Colonic mucosa (tissue), 4 donors: ENCODE measurements around the gene RAB6D. TPM values are rescaled to one million over a fixed set of nuclear protein-coding genes. Genes with fewer than 3 reads are reported as not detected.
"Not testable (repeated sequence)": the region's sequence is repeated elsewhere in the genome, so short reads cannot be mapped to it uniquely, and the experiment has no call there.

ENCODE experiments used
- DNase-seq: peaks from one replicate; pipeline ENCODE4 v3.0.0-alpha.2; 2020
- H3K27ac ChIP-seq: fragments of 200-600 bp; one replicate; pipeline ENCODE4 v1.8.0; 2021
- H3K27me3 ChIP-seq: fragments of 200-600 bp; one replicate; pipeline ENCODE4 v1.8.0; 2021
- H3K36me3 ChIP-seq: fragments of 200-600 bp; one replicate; pipeline ENCODE4 v1.8.0; 2021
- H3K4me1 ChIP-seq: fragments of 200-600 bp; one replicate; pipeline ENCODE4 v1.8.0; 2021; ENCODE audit warnings: mild to moderate bottlenecking
- H3K4me3 ChIP-seq: fragments of 200-600 bp; one replicate; pipeline ENCODE4 v1.8.0; 2021
- H3K9ac ChIP-seq, 2 donors: one replicate each; pipeline ENCODE4 v1.7.0; 2013; ENCODE audit warnings: control low read depth in 2 of 2, low read depth in 2 of 2, low read length in 2 of 2
- H3K9me3 ChIP-seq: fragments of 200-600 bp; one replicate; pipeline ENCODE4 v1.8.0; 2021
- intact Hi-C: fragments of 100-400 bp; cut with DNase I; formaldehyde crosslinking; loops from one replicate; pipeline ENCODE4 v1.14.1; 2022
- total RNA-seq, 2 donors: library from RNA; stranded (reverse); fragmentation: NEBNext Ultra II Directional in 1 of 2; extraction: Animal tissue kit (Norgen Biotek cat#: 25700) in 1 of 2; gene quantifications; one replicate each; pipeline ENCODE4 v1.2.1, GENCODE V29; 2021
- TF ChIP-seq, protein P1 (sequence below): fragments of 200-600 bp; IDR thresholded peaks from one replicate; pipeline ENCODE4 v1.8.0; 2022; ENCODE audit warnings: antibody characterized with exemption, mild to moderate bottlenecking
- donor health status: healthy.
- donor health status: DM: no; HTN: no; CAD: no.
- donor health status: DM: no; HTN: no; CAD: no.

Gene RAB6D
- total RNA-seq, 2 donors from 2014 or later: 2.5 to 3.9 TPM

DNA sequence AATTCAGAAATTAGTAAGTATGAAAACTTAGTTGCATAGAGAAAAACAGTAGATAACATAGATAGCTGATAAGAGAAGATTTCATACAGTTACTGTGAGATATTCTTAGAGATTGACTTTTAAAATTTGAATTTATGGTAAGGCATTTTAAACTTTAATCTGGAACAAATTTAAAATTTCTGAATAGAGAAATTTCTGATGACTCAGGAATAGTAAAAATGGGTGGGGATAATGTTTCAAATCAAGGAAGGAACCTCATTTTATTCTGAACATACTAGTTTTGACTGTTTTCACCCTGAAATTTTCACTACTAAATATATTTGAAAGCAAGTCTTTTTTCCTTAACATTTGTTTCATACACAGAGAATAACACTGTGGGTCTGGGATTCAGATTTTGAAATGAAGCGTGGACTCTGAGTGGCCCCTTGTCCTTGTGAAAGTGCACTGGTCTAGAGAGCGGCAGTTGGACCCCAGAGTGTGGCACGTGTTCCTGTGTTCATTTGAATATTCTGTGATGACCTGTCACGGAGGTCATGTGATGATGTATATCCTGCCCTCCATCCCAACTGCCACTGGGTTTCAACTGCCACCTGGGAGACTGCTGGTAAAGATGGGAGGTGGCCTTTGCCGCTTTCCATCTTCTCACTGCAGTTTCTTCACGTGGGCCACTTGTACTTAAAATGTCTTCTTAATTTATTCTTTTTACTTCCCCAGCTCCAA is 38.5 kb upstream of the RAB6D start:
- H3K4me1 ChIP-seq: no peaks in the 10 kb centered on the region
- intact Hi-C loops: no loop called here
- no peak overlapping the region for H3K4me3 ChIP-seq
- H3K9me3 ChIP-seq: no peaks in the 10 kb centered on the region
- H3K27ac ChIP-seq: no peak overlapping the region
- H3K9ac ChIP-seq: no peak overlapping the region
- H3K36me3 ChIP-seq: no peaks in the 10 kb centered on the region
- TF ChIP-seq, protein P1, sequence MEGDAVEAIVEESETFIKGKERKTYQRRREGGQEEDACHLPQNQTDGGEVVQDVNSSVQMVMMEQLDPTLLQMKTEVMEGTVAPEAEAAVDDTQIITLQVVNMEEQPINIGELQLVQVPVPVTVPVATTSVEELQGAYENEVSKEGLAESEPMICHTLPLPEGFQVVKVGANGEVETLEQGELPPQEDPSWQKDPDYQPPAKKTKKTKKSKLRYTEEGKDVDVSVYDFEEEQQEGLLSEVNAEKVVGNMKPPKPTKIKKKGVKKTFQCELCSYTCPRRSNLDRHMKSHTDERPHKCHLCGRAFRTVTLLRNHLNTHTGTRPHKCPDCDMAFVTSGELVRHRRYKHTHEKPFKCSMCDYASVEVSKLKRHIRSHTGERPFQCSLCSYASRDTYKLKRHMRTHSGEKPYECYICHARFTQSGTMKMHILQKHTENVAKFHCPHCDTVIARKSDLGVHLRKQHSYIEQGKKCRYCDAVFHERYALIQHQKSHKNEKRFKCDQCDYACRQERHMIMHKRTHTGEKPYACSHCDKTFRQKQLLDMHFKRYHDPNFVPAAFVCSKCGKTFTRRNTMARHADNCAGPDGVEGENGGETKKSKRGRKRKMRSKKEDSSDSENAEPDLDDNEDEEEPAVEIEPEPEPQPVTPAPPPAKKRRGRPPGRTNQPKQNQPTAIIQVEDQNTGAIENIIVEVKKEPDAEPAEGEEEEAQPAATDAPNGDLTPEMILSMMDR: no peak
- no peaks in the 10 kb centered on the region for H3K27me3 ChIP-seq
- no peak for DNase-seq

DNA sequence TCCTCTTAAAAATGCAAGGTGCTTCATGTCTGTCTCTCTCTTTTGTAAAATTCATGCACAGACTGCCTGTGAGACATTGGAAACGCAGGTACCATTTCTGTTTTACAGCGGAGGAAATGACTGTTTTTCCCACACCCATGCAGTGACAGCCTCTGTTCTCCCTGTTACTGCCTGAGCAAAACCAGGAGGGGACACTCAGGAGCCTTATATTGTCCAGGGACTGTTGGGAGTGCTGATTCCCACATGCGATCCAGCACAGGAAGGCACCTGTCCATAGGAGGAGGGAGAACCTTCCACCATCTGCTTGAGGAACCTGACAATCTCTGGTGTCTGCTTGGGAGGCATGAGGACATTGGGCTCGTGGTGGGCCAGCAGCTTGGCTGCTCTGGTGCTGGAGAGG is 36.9 kb upstream of the RAB6D start:
- no peaks in the 10 kb centered on the region for H3K27me3 ChIP-seq
- DNase-seq: no peak
- intact Hi-C loops: no loop called here

DNA sequence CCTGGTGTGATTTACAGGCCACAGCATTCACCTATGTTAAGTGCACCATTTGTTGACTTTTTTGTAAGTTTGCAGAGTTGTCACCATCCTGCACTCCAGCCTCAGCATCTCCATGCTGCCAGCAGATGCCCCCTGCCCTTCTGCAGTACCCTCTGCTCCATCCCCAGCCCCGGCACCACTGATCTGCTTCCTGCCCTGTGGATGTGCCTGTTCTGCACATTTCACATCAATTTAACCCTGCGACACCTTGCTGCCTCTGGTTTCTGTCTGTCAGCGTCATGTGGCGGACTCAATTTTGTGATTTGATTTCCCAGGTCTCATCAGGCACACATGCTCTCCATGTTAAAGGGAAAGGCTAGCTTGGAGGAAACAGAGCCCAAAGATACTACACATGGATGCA is 36.5 kb upstream of the RAB6D start:
- DNase-seq, H3K27ac ChIP-seq, H3K4me1 ChIP-seq, H3K4me3 ChIP-seq, H3K27me3 ChIP-seq, H3K36me3 ChIP-seq, intact Hi-C loops, H3K9me3 ChIP-seq, H3K9ac ChIP-seq: not testable (repeated sequence)

More for the DNA sequence above, 36.9 kb upstream of the RAB6D start:
- H3K9me3 ChIP-seq: no peaks in the 10 kb centered on the region
- TF ChIP-seq, protein P1: no peak
- no peak overlapping the region for H3K27ac ChIP-seq
- no peak overlapping the region for H3K4me3 ChIP-seq
- no peaks in the 10 kb centered on the region for H3K36me3 ChIP-seq
- H3K4me1 ChIP-seq: no peaks in the 10 kb centered on the region
- no peak overlapping the region for H3K9ac ChIP-seq

DNA sequence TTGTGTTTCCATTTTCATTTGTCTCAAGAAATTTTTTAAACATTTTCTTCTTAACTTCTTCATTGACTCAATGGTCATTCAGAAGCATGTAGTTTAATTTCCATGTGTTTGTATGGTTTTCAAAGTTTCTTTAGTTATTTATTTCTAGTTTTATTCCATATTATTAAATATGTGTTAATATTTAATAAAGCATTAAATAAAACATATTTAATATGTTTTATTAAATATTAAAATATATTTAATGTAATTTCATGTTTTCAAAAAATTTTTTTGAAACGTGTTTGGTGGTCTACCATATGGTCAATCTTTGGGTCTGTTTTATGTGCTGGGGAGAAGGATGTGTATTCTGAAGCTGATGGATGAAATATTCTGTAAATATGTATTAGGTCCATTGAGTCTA is 32.2 kb upstream of the RAB6D start:
- intact Hi-C loops, H3K9ac ChIP-seq, H3K9me3 ChIP-seq, H3K4me3 ChIP-seq, H3K4me1 ChIP-seq, H3K27me3 ChIP-seq, DNase-seq, H3K27ac ChIP-seq, H3K36me3 ChIP-seq: not testable (repeated sequence)

DNA sequence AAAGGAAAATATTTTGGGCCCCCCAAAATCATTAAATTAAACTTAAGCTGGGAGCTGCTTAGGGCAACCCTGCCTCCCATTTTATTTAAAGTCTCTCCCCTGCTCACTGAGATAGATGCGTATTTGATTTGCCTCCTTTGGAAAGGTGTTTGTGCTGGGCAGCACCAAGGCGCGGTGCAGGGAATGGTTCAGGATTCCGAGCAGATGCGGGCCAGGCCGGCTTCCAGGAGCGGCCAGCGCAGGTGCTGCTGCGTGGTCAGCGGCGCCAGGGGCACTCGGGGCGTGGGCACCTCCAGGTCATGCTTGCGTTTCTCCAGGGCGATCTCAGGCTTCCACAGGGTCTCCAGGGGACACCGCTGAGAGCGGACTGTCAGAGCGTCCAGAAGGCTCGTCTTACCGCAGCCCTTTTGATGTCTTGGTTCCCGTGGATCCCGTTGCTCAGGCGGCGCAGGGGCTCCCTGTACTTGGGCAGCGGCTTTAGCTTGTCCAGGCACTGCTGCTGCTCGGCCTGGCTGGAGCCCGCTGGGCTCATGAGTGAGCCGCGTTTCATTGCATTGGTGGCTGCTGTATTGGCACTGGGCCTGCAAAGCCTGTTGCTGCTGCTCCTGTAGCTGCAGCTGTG is 31.2 kb upstream of the RAB6D start:
- H3K4me3 ChIP-seq, H3K4me1 ChIP-seq, H3K27ac ChIP-seq, H3K27me3 ChIP-seq, H3K9me3 ChIP-seq, DNase-seq, H3K9ac ChIP-seq, intact Hi-C loops, H3K36me3 ChIP-seq: not testable (repeated sequence)

DNA sequence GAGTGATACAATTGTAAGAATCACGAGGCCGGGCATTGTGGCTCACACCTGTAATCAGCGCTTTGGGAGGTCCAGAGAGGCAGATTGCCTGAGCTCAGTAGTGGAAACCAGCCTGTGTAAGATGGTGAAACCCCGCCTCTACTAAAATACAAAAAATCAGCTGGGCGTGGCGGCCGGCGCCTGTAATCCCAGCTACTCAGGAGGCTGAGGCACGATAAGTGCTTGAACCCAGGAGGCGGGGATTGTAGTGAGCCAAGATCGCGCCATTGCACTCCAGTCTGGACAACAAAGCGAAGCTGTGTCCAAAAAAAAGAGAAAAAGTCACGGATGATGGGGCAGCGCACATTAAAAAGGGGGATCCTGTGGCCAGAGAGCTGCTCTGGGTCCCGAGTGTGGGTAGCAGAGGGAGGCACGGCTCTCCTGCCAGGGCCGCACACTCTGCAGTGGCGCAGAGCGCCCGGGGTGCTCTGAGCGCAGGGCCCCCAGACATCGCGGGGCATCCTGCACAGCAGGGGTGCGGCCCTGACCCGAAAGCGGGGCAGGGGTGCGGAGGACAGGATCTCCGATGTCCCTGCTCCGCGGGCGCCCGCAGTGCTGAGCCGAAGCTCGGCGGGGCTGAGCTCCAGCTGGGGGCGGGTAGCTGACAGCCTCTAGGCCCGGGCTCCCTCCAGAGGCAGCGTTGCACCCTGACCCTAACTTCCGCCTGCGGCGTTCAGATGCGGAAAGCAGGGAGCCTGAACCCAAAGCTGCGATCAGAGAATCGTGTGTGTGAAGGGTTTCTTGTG is 30.4 kb upstream of the RAB6D start:
- Histone ChIP-seq H3K9ac (no peak overlapping the region), H3K9me3 (no peaks in the 10 kb centered on the region), H3K27me3 (no peaks in the 10 kb centered on the region), H3K4me1 (no peaks in the 10 kb centered on the region), H3K4me3 (peak overlapping the region; percentile 33), H3K27ac (no peak overlapping the region), H3K36me3 (no peaks in the 10 kb centered on the region)
- peak; percentile 52 for DNase-seq
- intact Hi-C loops: no loop called here
- TF ChIP-seq, protein P1: no peak

DNA sequence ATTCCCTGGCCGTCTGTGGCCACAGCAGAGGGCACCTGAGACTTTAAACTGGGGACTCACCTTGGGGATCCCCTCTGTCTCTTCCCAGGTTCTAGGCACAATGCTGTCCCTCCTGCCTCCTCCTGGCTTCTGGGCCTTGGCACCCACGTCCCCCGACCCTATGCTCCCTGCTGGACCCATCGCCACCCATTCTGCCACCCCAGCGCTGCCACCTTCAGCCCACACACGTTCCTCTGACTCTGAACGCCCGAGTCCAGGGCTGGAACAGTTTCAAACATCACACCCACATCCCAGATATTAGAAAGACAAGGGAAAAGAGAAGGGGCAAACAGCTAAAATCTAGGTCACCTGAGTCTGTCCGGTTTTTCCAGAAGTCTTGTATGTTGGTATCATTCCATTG is 28.0 kb upstream of the RAB6D start:
- H3K27ac ChIP-seq, DNase-seq, H3K4me3 ChIP-seq, H3K27me3 ChIP-seq, H3K9me3 ChIP-seq, H3K9ac ChIP-seq, H3K36me3 ChIP-seq, H3K4me1 ChIP-seq, intact Hi-C loops: not testable (repeated sequence)

DNA sequence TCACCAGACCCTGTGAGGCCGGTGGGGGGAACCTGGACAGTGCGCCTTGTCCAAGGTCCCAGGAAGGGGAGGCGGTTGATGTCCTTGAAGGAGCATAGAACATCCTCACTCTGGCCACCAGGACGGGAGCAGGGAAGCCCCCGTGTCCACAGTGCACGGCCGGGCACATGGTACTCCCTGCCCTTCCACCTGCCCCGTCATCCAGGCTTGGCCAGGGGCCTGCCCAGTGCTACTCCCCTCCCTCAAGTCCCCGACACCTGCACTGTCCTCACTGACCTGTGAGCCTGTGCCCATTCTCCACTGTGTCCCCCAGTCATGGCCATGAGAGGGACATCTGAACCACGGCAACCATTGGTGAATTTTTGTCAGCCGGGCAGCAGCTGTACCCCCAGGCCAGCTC is 27.5 kb upstream of the RAB6D start:
- H3K4me1 ChIP-seq, H3K36me3 ChIP-seq, H3K27me3 ChIP-seq, H3K27ac ChIP-seq, DNase-seq, intact Hi-C loops, H3K4me3 ChIP-seq, H3K9me3 ChIP-seq, H3K9ac ChIP-seq: not testable (repeated sequence)

DNA sequence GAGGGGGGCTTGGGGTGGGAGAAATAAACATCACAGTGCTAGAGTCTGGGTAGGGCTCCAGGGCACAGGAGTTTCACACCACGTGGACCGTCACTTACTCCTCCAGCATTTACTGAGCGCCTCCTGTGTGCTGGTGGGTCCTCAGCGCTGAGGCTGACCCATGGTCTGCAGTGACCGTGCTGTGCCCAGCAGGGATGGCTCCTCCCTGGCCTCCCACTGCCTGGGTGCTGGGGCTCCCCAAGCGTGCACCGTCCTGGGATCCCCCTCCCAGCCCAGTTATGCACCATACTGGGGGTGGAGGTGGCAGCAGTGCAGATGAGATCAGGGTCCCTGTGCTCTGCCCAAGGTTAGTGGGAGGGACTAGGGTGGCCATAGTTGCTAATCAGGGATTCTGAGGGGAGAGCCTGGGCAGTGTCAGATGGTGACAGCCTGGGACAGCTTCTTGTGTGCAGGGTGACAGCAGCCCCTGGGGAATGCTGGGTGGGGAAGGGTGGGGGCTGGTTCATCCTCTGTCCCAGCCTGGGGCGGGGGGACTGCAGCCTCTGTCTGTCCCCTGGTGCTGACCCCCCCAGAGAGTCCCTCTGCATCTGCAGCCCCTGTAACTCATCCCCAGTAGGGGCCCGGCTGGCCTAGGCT is 26.6 kb upstream of the RAB6D start:
- H3K27me3 ChIP-seq, intact Hi-C loops, H3K9me3 ChIP-seq, H3K4me1 ChIP-seq, H3K27ac ChIP-seq, H3K36me3 ChIP-seq, DNase-seq, H3K9ac ChIP-seq, H3K4me3 ChIP-seq: not testable (repeated sequence)
